Measurements from ENCODE around the gene TMEM147.
A peak's percentile ranks its signal among the peaks of the same experiment; 100 is the strongest.
"Not testable (repeated sequence)": the region's sequence is repeated elsewhere in the genome, so short reads cannot be mapped to it uniquely, and the experiment has no call there.

Gene TMEM147

DNA sequence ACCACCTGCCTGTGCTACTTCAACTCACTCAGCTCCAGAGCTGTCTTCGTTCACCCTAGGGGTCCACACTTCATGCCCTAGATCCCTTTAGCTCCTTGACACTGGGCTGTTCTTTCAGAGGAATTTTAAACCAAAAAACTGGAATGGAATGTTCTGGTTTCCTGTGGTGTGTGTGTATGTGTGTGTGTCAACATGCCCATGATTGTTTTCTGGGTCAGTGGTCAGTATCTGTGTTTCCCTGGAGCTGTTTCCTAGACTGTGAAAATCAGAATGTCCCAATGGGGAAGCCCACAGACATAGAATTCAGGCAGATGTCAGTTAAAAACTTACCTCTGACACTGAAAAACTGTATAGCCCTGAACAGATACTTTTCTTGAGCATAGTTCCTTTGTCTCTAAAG, 41.9 kb downstream of the TMEM147 start:
- no peak for DNase-seq
- Mint-ChIP-seq H3K27ac (no peak overlapping the region), H3K4me1 (no peaks in the 10 kb centered on the region), H3K27me3 (peaks cover 28% of the 10 kb centered on the region), H3K4me3 (no peak overlapping the region), H3K36me3 (ENCODE audit: low read depth) (no peaks in the 10 kb centered on the region), H3K9me3 (no peaks in the 10 kb centered on the region)
- no peak for ATAC-seq

DNA sequence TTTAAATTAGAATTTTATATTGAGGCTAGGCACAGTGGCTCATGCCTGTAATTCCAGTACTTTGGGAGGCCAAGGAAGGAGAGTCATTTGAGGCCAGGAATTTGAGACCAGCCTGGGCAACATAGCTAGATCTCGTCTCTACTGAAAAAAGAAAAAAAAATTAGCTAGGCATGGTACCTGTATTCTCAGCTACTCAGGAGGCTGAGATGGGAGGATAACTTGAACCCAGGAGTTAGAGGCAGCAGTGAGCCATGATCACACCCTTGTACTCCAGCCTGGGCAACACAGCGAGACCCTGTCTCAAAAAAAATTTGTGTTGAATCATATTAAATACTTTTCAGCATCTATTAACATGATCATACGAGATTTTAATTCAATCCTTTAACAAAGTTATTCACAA, 45.4 kb downstream of the TMEM147 start:
- DNase-seq, result no peak

DNA sequence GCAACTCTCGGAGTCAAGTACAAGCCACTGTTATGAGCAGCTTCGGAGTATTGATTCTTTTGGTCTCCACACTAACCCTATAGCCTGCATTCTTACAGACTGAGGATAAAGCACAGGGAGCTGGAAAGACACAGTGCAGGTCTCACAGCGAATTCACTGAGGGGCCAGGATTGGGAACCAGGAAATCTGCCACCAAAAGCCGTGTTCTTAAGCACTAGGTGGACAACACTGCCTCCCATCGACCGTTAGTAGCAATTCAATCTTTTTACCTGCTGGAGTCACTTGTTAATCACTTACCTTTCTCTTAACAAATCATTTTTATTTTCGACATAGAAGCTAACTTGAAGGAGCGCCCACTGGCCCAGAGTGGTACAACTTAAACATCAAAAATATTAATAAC, 46.8 kb downstream of the TMEM147 start:
- ATAC-seq (no peak), DNase-seq (peak; percentile 12)
- no peak overlapping the region for H3K27ac Mint-ChIP-seq
- H3K4me1 Mint-ChIP-seq, result peaks cover 3% of the 10 kb centered on the region
- no peak overlapping the region for H3K4me3 Mint-ChIP-seq
- H3K36me3 Mint-ChIP-seq (ENCODE audit: low read depth), result no peaks in the 10 kb centered on the region
- H3K27me3 Mint-ChIP-seq, result peaks cover 5% of the 10 kb centered on the region
- no peaks in the 10 kb centered on the region for H3K9me3 Mint-ChIP-seq

More for the DNA sequence above, 45.4 kb downstream of the TMEM147 start:
- no peak overlapping the region for H3K4me3 Mint-ChIP-seq
- no peak for ATAC-seq
- peaks cover 11% of the 10 kb centered on the region for H3K27me3 Mint-ChIP-seq
- no peaks in the 10 kb centered on the region for H3K36me3 Mint-ChIP-seq (ENCODE audit: low read depth)
- H3K9me3 Mint-ChIP-seq, result no peaks in the 10 kb centered on the region
- no peaks in the 10 kb centered on the region for H3K4me1 Mint-ChIP-seq
- no peak overlapping the region for H3K27ac Mint-ChIP-seq

GRCh38 chr19:35595026-35595425, 49.6 kb downstream of the TMEM147 start:
- H3K36me3 Mint-ChIP-seq (ENCODE audit: low read depth); H3K27ac Mint-ChIP-seq; H3K9me3 Mint-ChIP-seq; DNase-seq; H3K4me3 Mint-ChIP-seq; H3K4me1 Mint-ChIP-seq; H3K27me3 Mint-ChIP-seq; ATAC-seq: not testable (repeated sequence)

GRCh38 chr19:35595928-35596327, 50.5 kb downstream of the TMEM147 start:
- H3K9me3 Mint-ChIP-seq, result no peaks in the 10 kb centered on the region
- H3K4me3 Mint-ChIP-seq, result no peak overlapping the region
- H3K27me3 Mint-ChIP-seq, result peaks cover 10% of the 10 kb centered on the region
- no peak overlapping the region for H3K27ac Mint-ChIP-seq
- H3K36me3 Mint-ChIP-seq (ENCODE audit: low read depth), result no peaks in the 10 kb centered on the region
- DNase-seq, result no peak
- H3K4me1 Mint-ChIP-seq, result peaks cover 3% of the 10 kb centered on the region
- no peak for ATAC-seq

DNA sequence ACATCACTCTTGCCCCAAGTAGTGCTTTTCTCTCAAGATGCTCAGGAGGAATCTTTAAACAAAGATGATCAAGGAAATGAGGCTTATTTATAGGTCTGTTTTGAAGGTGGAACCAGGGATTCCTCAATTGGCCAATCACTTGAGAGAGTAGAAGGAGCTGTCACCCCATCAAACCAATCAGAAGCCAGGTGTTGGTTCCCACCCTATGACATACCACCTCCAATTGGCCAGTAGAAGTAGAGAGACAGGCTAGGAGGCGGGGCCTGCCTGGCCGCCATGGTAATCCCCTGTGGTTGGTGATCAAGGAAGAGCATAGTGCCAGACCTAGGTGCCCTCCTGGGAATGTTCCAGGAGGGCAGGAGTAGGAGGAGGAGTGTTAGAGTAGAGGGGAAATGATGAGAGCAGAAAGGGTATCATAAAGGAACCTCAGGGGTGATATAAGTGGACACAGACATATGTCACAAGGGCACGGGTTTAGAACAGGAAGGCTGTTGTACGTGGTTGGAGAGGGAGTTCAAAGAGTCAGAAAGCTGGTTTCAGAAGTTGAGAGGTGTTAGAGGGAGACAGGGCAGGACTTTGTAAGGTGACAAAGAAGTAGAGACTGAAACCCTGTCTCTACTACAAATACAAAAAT, 51.1 kb downstream of the TMEM147 start:
- Mint-ChIP-seq H3K9me3 (no peaks in the 10 kb centered on the region), H3K27ac (no peak overlapping the region), H3K4me1 (peaks cover 3% of the 10 kb centered on the region), H3K36me3 (ENCODE audit: low read depth) (no peaks in the 10 kb centered on the region), H3K27me3 (peaks cover 10% of the 10 kb centered on the region), H3K4me3 (no peak overlapping the region)
- ATAC-seq (peak; percentile 77), DNase-seq (peak; percentile 16)

Data from activated naive CD8-positive, alpha-beta T cell treated with anti-CD3 and anti-CD28 coated beads, Interleukin-2, amount 50 U/mL, for 24 hours (primary cell).